Panc1 (cell line): ENCODE measurements around the gene SERINC3. TPM values are rescaled to one million over a fixed set of nuclear protein-coding genes. Genes with fewer than 3 reads are reported as not detected.

Experiments
- ATAC-seq: fragments of 200-7000 bp; cut with Tn5 transposase; 2 replicates; pipeline ENCODE4 v1.9.1; 2020; ENCODE audit warnings: mild to moderate bottlenecking, moderate library complexity
- BruUV-seq: library from RNA; stranded (reverse); fragments of 400-500 nt; replicated peaks from 2 replicates; lab custom pipeline; 2021; lab: Mats Ljungman, UMichigan
- CTCF ChIA-PET: fragments of 300-600 bp; sonication (Branson Sonifier 250); formaldehyde crosslinking; loops from one replicate; lab custom pipeline; 2022; ENCODE audit warnings: antibody characterized with exemption; lab: Charles Lee
- POLR2A ChIA-PET: fragments of 300-600 bp; sonication (Branson Sonifier 250); formaldehyde crosslinking; loops from one replicate; lab custom pipeline; 2022; ENCODE audit warnings: antibody characterized with exemption; lab: Charles Lee
- DNase-seq: peaks from one replicate; pipeline ENCODE4 v3.0.0-alpha.2; 2010; ENCODE audit warnings: low read depth, low spot score
- H3K27ac ChIP-seq: 2 replicates; pipeline ENCODE4 v1.5.1; 2011; ENCODE audit warnings: mild to moderate bottlenecking, low read length, inconsistent platforms
- H3K27me3 ChIP-seq: fragments of 200-500 bp; sonication (Bioruptor generic); 2 replicates; pipeline ENCODE4 v1.6.0; 2014; ENCODE audit warnings: low read length, inconsistent platforms; ENCODE audit not compliant: control insufficient read depth, insufficient read depth
- H3K36me3 ChIP-seq: fragments of 200-500 bp; sonication (Bioruptor generic); 2 replicates; pipeline ENCODE4 v1.5.1; 2014; ENCODE audit warnings: inconsistent platforms, mild to moderate bottlenecking, low read length, moderate library complexity; ENCODE audit not compliant: control insufficient read depth, insufficient read depth
- H3K4me1 ChIP-seq: 2 replicates; pipeline ENCODE4 v1.5.1; 2011; ENCODE audit warnings: inconsistent platforms, mild to moderate bottlenecking, low read length, moderate library complexity; ENCODE audit not compliant: control insufficient read depth, insufficient read depth
- H3K4me3 ChIP-seq, 2 experiments: 2 replicates each; pipeline ENCODE4 v1.5.1; 2011 to 2012; ENCODE audit warnings: low read depth in 2 of 2, low read length in 2 of 2, mild to moderate bottlenecking in 2 of 2, inconsistent platforms in 1 of 2, moderate library complexity in 1 of 2
- H3K9me3 ChIP-seq: fragments of 200-500 bp; sonication (Bioruptor generic); 2 replicates; pipeline ENCODE4 v1.5.1; 2014; ENCODE audit warnings: low read depth, mild to moderate bottlenecking, inconsistent platforms, low read length, moderate library complexity; ENCODE audit not compliant: control insufficient read depth, insufficient read depth
- POLR2AphosphoS5 ChIP-seq: IDR thresholded peaks from 2 replicates; pipeline ENCODE4 v1.6.1; 2012; ENCODE audit warnings: mild to moderate bottlenecking, low read depth, low read length, moderate library complexity
- REST ChIP-seq, 2 experiments: IDR thresholded peaks; 2 replicates each; pipeline ENCODE4 v1.6.1; 2011 to 2012; ENCODE audit warnings: low read depth in 2 of 2, control low read depth in 1 of 2, low read length in 1 of 2, mild to moderate bottlenecking in 1 of 2, moderate library complexity in 1 of 2; ENCODE audit not compliant: insufficient read depth in 1 of 2
- SIN3A ChIP-seq: IDR thresholded peaks from 2 replicates; pipeline ENCODE4 v1.6.1; 2012; ENCODE audit warnings: low read depth, mild to moderate bottlenecking, low read length, moderate library complexity, borderline replicate concordance; ENCODE audit not compliant: insufficient read depth
- TCF7L2 ChIP-seq: IDR thresholded peaks from 2 replicates; pipeline ENCODE4 v1.6.1; 2011; ENCODE audit warnings: mild to moderate bottlenecking, low read depth, low read length, inconsistent platforms
- in situ Hi-C: cut with HindIII; loops from 2 replicates; pipeline ENCODE4 v1.10.0; 2016; ENCODE audit warnings: low sequenced_read_pairs, low pct_unique_long_range_greater_than_20kb
- intact Hi-C: fragments of 100-400 bp; cut with micrococcal nuclease; formaldehyde crosslinking; loops from one replicate; pipeline ENCODE4 v1.10.0; 2022; ENCODE audit not compliant: unreplicated experiment
- total RNA-seq: library from RNA; stranded (reverse); gene quantifications from one replicate; pipeline ENCODE4 v1.2.1, GENCODE V29; 2021; ENCODE audit not compliant: unreplicated experiment
- TF ChIP-seq, protein P1 (sequence below): fragments of 450-650 bp; IDR thresholded peaks from 2 replicates; pipeline ENCODE4 v1.5.1; 2017; ENCODE audit warnings: mild to moderate bottlenecking

SERINC3 gene
- total RNA-seq, 1 experiment from 2014 or later, result 76.4 TPM

- ChIA-PET CTCF (interaction anchor here (0.6 to 1.3 kb wide), 2 partner anchors 69 to 258 kb away, joined by 3 read pairs; no protein-coding TSS in a partner anchor), POLR2A (no interaction called here)
- in situ Hi-C loops (no loop called here), intact Hi-C loops (no loop called here)
- no peak for TF ChIP-seq SIN3A
- TF ChIP-seq, protein P1, sequence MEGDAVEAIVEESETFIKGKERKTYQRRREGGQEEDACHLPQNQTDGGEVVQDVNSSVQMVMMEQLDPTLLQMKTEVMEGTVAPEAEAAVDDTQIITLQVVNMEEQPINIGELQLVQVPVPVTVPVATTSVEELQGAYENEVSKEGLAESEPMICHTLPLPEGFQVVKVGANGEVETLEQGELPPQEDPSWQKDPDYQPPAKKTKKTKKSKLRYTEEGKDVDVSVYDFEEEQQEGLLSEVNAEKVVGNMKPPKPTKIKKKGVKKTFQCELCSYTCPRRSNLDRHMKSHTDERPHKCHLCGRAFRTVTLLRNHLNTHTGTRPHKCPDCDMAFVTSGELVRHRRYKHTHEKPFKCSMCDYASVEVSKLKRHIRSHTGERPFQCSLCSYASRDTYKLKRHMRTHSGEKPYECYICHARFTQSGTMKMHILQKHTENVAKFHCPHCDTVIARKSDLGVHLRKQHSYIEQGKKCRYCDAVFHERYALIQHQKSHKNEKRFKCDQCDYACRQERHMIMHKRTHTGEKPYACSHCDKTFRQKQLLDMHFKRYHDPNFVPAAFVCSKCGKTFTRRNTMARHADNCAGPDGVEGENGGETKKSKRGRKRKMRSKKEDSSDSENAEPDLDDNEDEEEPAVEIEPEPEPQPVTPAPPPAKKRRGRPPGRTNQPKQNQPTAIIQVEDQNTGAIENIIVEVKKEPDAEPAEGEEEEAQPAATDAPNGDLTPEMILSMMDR, result peak; percentile 75
- no peaks in the 10 kb centered on the region for H3K36me3 ChIP-seq
- no TSS peak for BruUV-seq
- H3K9me3 ChIP-seq, result no peaks in the 10 kb centered on the region
- H3K27ac ChIP-seq, result no peak overlapping the region
- peaks cover 2% of the 10 kb centered on the region; the same call in 1 of the 2 replicates for H3K4me1 ChIP-seq
- DNase-seq (no peak), ATAC-seq (no peak)
- H3K27me3 ChIP-seq, result no peaks in the 10 kb centered on the region
- H3K4me3 ChIP-seq, result no peak overlapping the region
Measured at GRCh38 chr20:44471481-44471882, 50.4 kb downstream of the SERINC3 start.

DNA sequence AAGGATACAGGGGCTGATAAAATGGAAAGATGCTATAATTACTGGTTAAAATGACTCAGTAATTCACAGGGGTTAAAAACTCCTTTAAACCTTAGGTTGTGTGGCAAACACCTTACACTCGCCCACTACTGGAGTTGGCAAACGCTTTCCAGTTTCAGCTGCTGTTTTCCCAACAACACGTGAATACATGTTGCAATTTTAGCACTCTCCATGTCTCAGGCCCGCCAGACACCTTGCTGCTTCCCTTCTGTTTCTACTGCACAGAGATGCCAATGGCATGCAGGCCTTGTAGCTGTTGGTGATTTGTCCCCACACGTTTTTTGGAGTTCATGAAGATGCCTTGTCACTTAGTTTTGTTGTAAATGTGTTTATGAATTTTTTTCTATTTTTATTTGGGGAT lies 51.5 kb downstream of the SERINC3 start:
- H3K4me3 ChIP-seq, result no peak overlapping the region
- no TSS peak for BruUV-seq
- no peaks in the 10 kb centered on the region; the same call in 1 of the 2 replicates for H3K4me1 ChIP-seq
- no peaks in the 10 kb centered on the region for H3K9me3 ChIP-seq
- no peaks in the 10 kb centered on the region for H3K36me3 ChIP-seq
- in situ Hi-C loops (no loop called here), intact Hi-C loops (no loop called here)
- ChIA-PET POLR2A (no interaction called here), CTCF (no interaction called here)
- no peak overlapping the region for H3K27ac ChIP-seq
- ATAC-seq, result no peak
- DNase-seq, result no peak
- TF ChIP-seq SIN3A, result no peak
- TF ChIP-seq POLR2AphosphoS5, result no peak
- no peaks in the 10 kb centered on the region for H3K27me3 ChIP-seq

GRCh38 chr20:44468044-44468782 lies 53.7 kb downstream of the SERINC3 start:
- TF ChIP-seq TCF7L2, result no peak
- no peak for TF ChIP-seq REST (IDR thresholded peaks at IDR 0.05; ENCODE audit: insufficient read depth in 1 of 2, low read depth in 2 of 2, low read length in 1 of 2)
- TF ChIP-seq SIN3A, result no peak
- TF ChIP-seq POLR2AphosphoS5, result no peak
- TF ChIP-seq, protein P1, result no peak
- Histone ChIP-seq H3K27ac (no peak overlapping the region), H3K4me3 (no peak overlapping the region), H3K27me3 (no peaks in the 10 kb centered on the region), H3K36me3 (no peaks in the 10 kb centered on the region), H3K9me3 (no peaks in the 10 kb centered on the region), H3K4me1 (no peaks in the 10 kb centered on the region)
- in situ Hi-C loops (loop anchor here (10.0 kb wide), 1 partner anchor 83 kb away; no protein-coding TSS in a partner anchor), intact Hi-C loops (loop anchor here (10.0 kb wide), 1 partner anchor 153 kb away; the partner anchor contains the start of gene FITM2)
- POLR2A ChIA-PET, result interaction anchor here (0.6 kb wide), 2 partner anchors 213 to 261 kb away, joined by 3 to 12 read pairs; no protein-coding TSS in a partner anchor
- DNase-seq (no peak), ATAC-seq (no peak)
- no TSS peak for BruUV-seq
- CTCF ChIA-PET, result no interaction called here
